BE2C (cell line): Measurements from ENCODE around the gene TEX53.

Source experiments
- DNase-seq: peaks from one replicate; pipeline ENCODE4 v3.0.0-alpha.2; 2020
- H3K27me3 ChIP-seq: fragments of 250-450 bp; sonication (Bioruptor Pico); 2 replicates; pipeline ENCODE4 v1.5.1; 2020; ENCODE audit warnings: mild to moderate bottlenecking
- H3K36me3 ChIP-seq: fragments of 250-450 bp; sonication (Bioruptor Pico); 2 replicates; pipeline ENCODE4 v1.5.1; 2020; ENCODE audit warnings: mild to moderate bottlenecking
- H3K4me1 ChIP-seq: fragments of 250-450 bp; sonication (Bioruptor Pico); 2 replicates; pipeline ENCODE4 v1.5.1; 2020
- H3K4me3 ChIP-seq: 2 replicates; pipeline ENCODE4 v1.5.1; 2011; ENCODE audit warnings: low read depth, low read length
- H3K9me3 ChIP-seq: fragments of 250-450 bp; sonication (Bioruptor Pico); 2 replicates; pipeline ENCODE4 v1.5.1; 2020
- CTCF ChIP-seq: IDR thresholded peaks from 2 replicates; pipeline ENCODE4 v1.5.1; 2012; ENCODE audit warnings: mild to moderate bottlenecking, low read depth, low read length

Gene TEX53

GRCh38 chr9:114669961-114670360 lies 12.4 kb upstream of the TEX53 start:
- Histone ChIP-seq H3K9me3 (no peaks in the 10 kb centered on the region), H3K4me1 (no peaks in the 10 kb centered on the region), H3K4me3 (no peak overlapping the region), H3K27me3 (no peaks in the 10 kb centered on the region), H3K36me3 (no peaks in the 10 kb centered on the region)
- TF ChIP-seq CTCF, result no peak
- no peak for DNase-seq

GRCh38 chr9:114668146-114668545 lies 10.5 kb upstream of the TEX53 start:
- no peak for TF ChIP-seq CTCF

GRCh38 chr9:114666851-114667250 lies 9.2 kb upstream of the TEX53 start:
- DNase-seq, result no peak
- no peak for TF ChIP-seq CTCF

More at GRCh38 chr9:114668146-114668545, 10.5 kb upstream of the TEX53 start:
- H3K36me3 ChIP-seq, result no peaks in the 10 kb centered on the region
- no peaks in the 10 kb centered on the region for H3K9me3 ChIP-seq
- no peak for DNase-seq
- no peaks in the 10 kb centered on the region for H3K4me1 ChIP-seq
- no peak overlapping the region for H3K4me3 ChIP-seq
- peaks cover 6% of the 10 kb centered on the region for H3K27me3 ChIP-seq

GRCh38 chr9:114666401-114666800 lies 8.8 kb upstream of the TEX53 start:
- H3K4me3 ChIP-seq, result no peak overlapping the region
- H3K4me1 ChIP-seq, result no peaks in the 10 kb centered on the region
- TF ChIP-seq CTCF, result no peak
- no peaks in the 10 kb centered on the region for H3K36me3 ChIP-seq
- H3K27me3 ChIP-seq, result peaks cover 14% of the 10 kb centered on the region
- H3K9me3 ChIP-seq, result no peaks in the 10 kb centered on the region
- DNase-seq, result no peak

More at GRCh38 chr9:114666851-114667250, 9.2 kb upstream of the TEX53 start:
- Histone ChIP-seq H3K9me3 (no peaks in the 10 kb centered on the region), H3K4me1 (no peaks in the 10 kb centered on the region), H3K27me3 (peaks cover 14% of the 10 kb centered on the region), H3K4me3 (no peak overlapping the region), H3K36me3 (no peaks in the 10 kb centered on the region)

GRCh38 chr9:114664181-114664580 lies 6.6 kb upstream of the TEX53 start:
- no peak overlapping the region for H3K4me3 ChIP-seq
- no peaks in the 10 kb centered on the region for H3K36me3 ChIP-seq
- no peaks in the 10 kb centered on the region for H3K9me3 ChIP-seq
- DNase-seq, result no peak
- H3K4me1 ChIP-seq, result no peaks in the 10 kb centered on the region
- peaks cover 14% of the 10 kb centered on the region for H3K27me3 ChIP-seq
- TF ChIP-seq CTCF, result no peak

GRCh38 chr9:114662081-114662989 lies 4.7 kb upstream of the TEX53 start:
- peak; percentile 61 for DNase-seq
- Histone ChIP-seq H3K4me1 (no peaks in the 10 kb centered on the region), H3K36me3 (no peaks in the 10 kb centered on the region), H3K27me3 (peaks cover 14% of the 10 kb centered on the region), H3K4me3 (no peak overlapping the region), H3K9me3 (no peaks in the 10 kb centered on the region)
- peak; percentile 86 for TF ChIP-seq CTCF
